Stimulated activated effector memory CD8-positive, alpha-beta T cell treated with anti-CD3 and anti-CD28 coated beads, Interleukin-12 subunit alpha, Interleukin-12 subunit beta, amount 100 ng/mL, for 72 hours (primary cell): ENCODE measurements around the gene CBLL1.

Experiments used
- ATAC-seq: fragments of 150-1000 bp; cut with Tn5 transposase; 2 replicates; pipeline ENCODE4 v1.10.0; 2021
- DNase-seq, 2 donors: peaks; one replicate each; pipeline ENCODE4 v3.0.0; 2021 to 2022; ENCODE audit warnings: low spot score in 2 of 2
- H3K27ac Mint-ChIP-seq: one replicate; pipeline ENCODE4 v1.8.0; 2022; ENCODE audit warnings: mild to moderate bottlenecking, mixed read lengths
- H3K36me3 Mint-ChIP-seq: one replicate; pipeline ENCODE4 v1.8.0; 2022; ENCODE audit warnings: mild to moderate bottlenecking, mixed read lengths
- H3K4me1 Mint-ChIP-seq: one replicate; pipeline ENCODE4 v1.8.0; 2022; ENCODE audit warnings: mixed read lengths
- H3K4me3 Mint-ChIP-seq: one replicate; pipeline ENCODE4 v1.8.0; 2022; ENCODE audit warnings: mild to moderate bottlenecking, mixed read lengths
- H3K9me3 Mint-ChIP-seq: one replicate; pipeline ENCODE4 v1.8.0; 2022; ENCODE audit warnings: mixed read lengths

The CBLL1 gene

GRCh38 chr7:107779647-107780099 is 35.7 kb downstream of the CBLL1 start:
- DNase-seq, result no peak
- no peaks in the 10 kb centered on the region for H3K36me3 Mint-ChIP-seq

GRCh38 chr7:107782374-107782773 is 38.4 kb downstream of the CBLL1 start:
- Mint-ChIP-seq H3K9me3 (no peaks in the 10 kb centered on the region), H3K36me3 (no peaks in the 10 kb centered on the region), H3K27ac (no peak overlapping the region), H3K4me3 (no peak overlapping the region), H3K4me1 (peaks cover 4% of the 10 kb centered on the region)
- ATAC-seq (no peak), DNase-seq (no peak)

More at GRCh38 chr7:107779647-107780099, 35.7 kb downstream of the CBLL1 start:
- no peak overlapping the region for H3K4me3 Mint-ChIP-seq
- no peaks in the 10 kb centered on the region for H3K9me3 Mint-ChIP-seq
- no peaks in the 10 kb centered on the region for H3K4me1 Mint-ChIP-seq
- no peak for ATAC-seq
- H3K27ac Mint-ChIP-seq, result no peak overlapping the region

GRCh38 chr7:107783648-107784047 is 39.7 kb downstream of the CBLL1 start:
- no peak overlapping the region for H3K27ac Mint-ChIP-seq
- H3K4me3 Mint-ChIP-seq, result no peak overlapping the region
- ATAC-seq (no peak), DNase-seq (no peak)
- H3K4me1 Mint-ChIP-seq, result peaks cover 4% of the 10 kb centered on the region
- H3K9me3 Mint-ChIP-seq, result no peaks in the 10 kb centered on the region
- no peaks in the 10 kb centered on the region for H3K36me3 Mint-ChIP-seq

DNA sequence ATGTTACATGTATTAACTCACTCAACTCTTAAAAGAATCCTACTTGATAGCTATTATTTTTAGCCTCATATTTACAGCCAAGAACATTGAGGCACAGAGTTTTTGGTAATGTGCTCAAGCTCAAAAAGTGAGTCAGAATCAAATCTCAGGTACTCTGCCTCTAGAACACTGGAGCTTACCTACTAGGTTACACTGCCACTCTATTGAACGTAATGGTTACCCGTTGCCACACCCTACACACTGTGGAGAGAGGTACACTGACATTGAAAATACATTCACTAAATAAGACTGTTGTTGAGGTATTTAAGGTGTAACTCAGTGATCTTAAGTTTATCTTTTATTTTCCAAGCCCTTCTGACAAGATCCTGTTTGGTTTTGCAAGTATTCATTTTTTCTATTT is 41.2 kb downstream of the CBLL1 start:
- Mint-ChIP-seq H3K9me3 (no peaks in the 10 kb centered on the region), H3K4me1 (peaks cover 4% of the 10 kb centered on the region), H3K4me3 (no peak overlapping the region), H3K27ac (no peak overlapping the region), H3K36me3 (no peaks in the 10 kb centered on the region)
- no peak for ATAC-seq
- DNase-seq, result no peak

DNA sequence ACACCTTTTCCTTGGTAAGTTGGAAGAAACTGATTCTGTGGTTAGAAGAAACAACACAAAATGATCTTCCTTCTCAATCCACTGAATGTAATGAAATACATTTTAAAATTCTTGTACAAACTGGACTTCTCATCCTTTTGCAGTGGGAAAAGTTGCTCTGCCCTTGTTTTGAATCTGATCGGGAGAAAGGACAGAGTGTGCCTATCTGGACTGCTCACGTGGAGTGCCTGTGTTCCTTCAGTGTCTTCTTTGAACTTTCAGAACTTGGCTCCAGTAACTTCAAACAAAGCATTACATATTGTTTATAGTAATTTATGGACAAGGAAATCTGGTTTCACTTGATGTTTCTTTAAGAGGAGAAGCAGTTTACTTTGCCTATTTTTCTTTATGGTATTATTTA is 42.0 kb downstream of the CBLL1 start:
- peaks cover 4% of the 10 kb centered on the region for H3K4me1 Mint-ChIP-seq
- no peaks in the 10 kb centered on the region for H3K36me3 Mint-ChIP-seq
- H3K9me3 Mint-ChIP-seq, result no peaks in the 10 kb centered on the region
- H3K4me3 Mint-ChIP-seq, result no peak overlapping the region
- DNase-seq, result no peak
- H3K27ac Mint-ChIP-seq, result no peak overlapping the region
- no peak for ATAC-seq

DNA sequence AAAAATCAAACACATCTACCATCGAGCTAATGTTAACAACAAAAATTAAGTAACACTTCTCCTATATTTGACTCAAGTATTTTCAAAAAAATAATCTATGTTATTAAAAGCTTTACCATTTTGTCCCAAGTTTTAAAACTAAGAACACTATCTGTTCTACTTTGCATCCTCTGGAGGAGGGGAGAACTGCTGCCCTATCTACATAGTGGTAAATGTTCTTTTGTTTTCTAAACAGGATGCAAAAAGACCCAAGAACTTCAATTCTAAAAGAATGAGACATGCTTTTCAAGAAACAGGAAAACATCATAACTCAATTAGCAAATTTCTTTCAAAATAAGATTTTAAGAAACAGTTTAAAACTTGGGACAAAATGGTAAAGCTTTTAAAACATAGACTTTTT is 44.3 kb downstream of the CBLL1 start:
- Mint-ChIP-seq H3K9me3 (no peaks in the 10 kb centered on the region), H3K4me3 (no peak overlapping the region), H3K27ac (no peak overlapping the region), H3K4me1 (peaks cover 4% of the 10 kb centered on the region), H3K36me3 (no peaks in the 10 kb centered on the region)
- DNase-seq, result no peak
- ATAC-seq, result no peak

DNA sequence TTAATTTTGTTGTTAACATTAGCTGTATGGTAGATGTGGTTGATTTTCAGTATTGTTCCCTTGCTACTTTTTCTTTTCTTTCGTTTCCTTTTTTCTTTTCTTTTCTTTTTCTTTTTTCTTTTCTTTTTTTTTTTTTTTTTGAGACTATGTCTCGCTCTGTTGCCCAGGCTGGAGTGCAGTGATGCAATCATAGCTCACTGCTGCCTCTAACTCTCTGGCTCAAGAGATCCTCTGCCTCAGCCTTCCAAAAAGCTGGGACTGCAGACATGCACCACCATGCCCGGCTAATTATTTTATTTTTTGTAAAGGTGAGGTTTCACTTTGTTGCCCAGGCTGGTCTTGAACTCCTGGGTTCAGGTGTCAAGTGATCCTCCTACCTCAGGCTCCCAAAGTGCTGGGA is 44.7 kb downstream of the CBLL1 start:
- ATAC-seq, result no peak
- no peak overlapping the region for H3K4me3 Mint-ChIP-seq
- no peak overlapping the region for H3K27ac Mint-ChIP-seq
- no peak for DNase-seq
- H3K36me3 Mint-ChIP-seq, result no peaks in the 10 kb centered on the region
- H3K4me1 Mint-ChIP-seq, result peaks cover 4% of the 10 kb centered on the region
- H3K9me3 Mint-ChIP-seq, result no peaks in the 10 kb centered on the region

DNA sequence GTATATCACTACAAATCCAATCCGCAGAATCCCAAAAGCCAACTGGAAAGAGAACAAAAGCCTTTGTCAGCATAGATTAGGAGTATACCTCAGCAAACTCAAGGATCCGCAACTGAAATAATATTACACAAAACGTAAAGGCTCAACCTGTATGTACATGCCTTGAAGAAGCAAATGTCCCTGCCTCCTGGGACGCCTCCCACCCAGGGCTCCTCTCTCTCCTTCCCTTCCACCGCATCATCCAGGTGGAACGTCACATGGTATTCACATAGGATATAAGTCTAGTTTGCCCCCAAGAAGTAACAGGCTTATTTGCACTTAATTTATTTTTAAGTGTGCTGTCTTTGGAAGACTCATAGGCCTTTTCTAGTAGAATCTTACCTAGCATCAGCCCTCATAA is 45.7 kb downstream of the CBLL1 start:
- Mint-ChIP-seq H3K4me1 (peaks cover 4% of the 10 kb centered on the region), H3K4me3 (no peak overlapping the region), H3K9me3 (no peaks in the 10 kb centered on the region), H3K27ac (no peak overlapping the region), H3K36me3 (no peaks in the 10 kb centered on the region)
- ATAC-seq (no peak), DNase-seq (no peak)

GRCh38 chr7:107792364-107792763 is 48.4 kb downstream of the CBLL1 start:
- Mint-ChIP-seq H3K4me1 (peaks cover 5% of the 10 kb centered on the region), H3K4me3 (no peak overlapping the region), H3K36me3 (no peaks in the 10 kb centered on the region), H3K9me3 (no peaks in the 10 kb centered on the region), H3K27ac (no peak overlapping the region)
- DNase-seq (no peak), ATAC-seq (no peak)

- no peak overlapping the region for H3K27ac Mint-ChIP-seq
Measured at GRCh38 chr7:107799647-107800264, 55.8 kb downstream of the CBLL1 start.

DNA sequence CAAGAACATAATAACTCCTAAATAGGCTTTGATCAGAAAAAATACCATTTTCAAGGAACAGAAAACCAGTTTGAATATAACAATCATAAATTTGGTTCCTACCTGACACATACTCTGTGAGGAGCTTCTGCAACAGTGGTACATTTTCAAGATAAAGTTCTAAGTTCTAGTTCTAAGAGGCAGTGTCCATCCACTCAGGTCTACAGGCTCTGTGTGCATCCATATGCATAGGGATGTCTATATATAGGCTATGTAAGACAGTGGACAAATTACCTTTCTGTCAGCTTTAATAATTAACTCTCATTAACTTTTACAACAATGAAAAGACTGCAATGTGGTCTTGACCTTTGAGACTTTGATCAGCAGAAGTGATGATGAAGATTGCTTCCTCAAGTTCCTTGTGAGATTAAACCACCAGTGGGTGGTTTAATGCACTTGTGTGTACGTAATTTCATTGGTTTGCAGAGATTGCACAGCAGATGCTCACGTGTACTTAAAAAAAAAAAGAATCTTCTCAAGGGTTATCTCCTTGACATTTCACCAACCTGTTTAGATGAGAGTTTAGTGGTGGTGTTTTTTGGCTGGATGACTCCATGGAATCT is 59.2 kb downstream of the CBLL1 start, which contains the start of gene SLC26A3:
TSS of gene SLC26A3 (minus strand) at position 215 of the 602 bp plus-strand sequence. CDS start 8,714 bp downstream, outside the sequence.
- DNase-seq (no peak), ATAC-seq (no peak)
- peaks cover 8% of the 10 kb centered on the region for H3K4me1 Mint-ChIP-seq
- H3K27ac Mint-ChIP-seq, result no peak within 1 kb of the TSS
- no peak within 1 kb of the TSS for H3K4me3 Mint-ChIP-seq
- H3K36me3 Mint-ChIP-seq, result no peaks in the 10 kb centered on the region
- no peaks in the 10 kb centered on the region for H3K9me3 Mint-ChIP-seq

More at GRCh38 chr7:107799647-107800264, 55.8 kb downstream of the CBLL1 start:
- DNase-seq (no peak), ATAC-seq (no peak)
- H3K36me3 Mint-ChIP-seq, result no peaks in the 10 kb centered on the region
- no peaks in the 10 kb centered on the region for H3K9me3 Mint-ChIP-seq
- no peak overlapping the region for H3K4me3 Mint-ChIP-seq
- peaks cover 12% of the 10 kb centered on the region for H3K4me1 Mint-ChIP-seq

- H3K4me1 Mint-ChIP-seq, result peaks cover 15% of the 10 kb centered on the region
- H3K27ac Mint-ChIP-seq, result no peak overlapping the region
- DNase-seq, result no peak
- ATAC-seq, result no peak
- no peak overlapping the region for H3K4me3 Mint-ChIP-seq
- H3K36me3 Mint-ChIP-seq, result no peaks in the 10 kb centered on the region
- H3K9me3 Mint-ChIP-seq, result no peaks in the 10 kb centered on the region
Measured at GRCh38 chr7:107809179-107809578, 65.2 kb downstream of the CBLL1 start.

- Mint-ChIP-seq H3K36me3 (peaks cover 5% of the 10 kb centered on the region), H3K27ac (no peak overlapping the region), H3K4me3 (no peak overlapping the region), H3K9me3 (no peaks in the 10 kb centered on the region), H3K4me1 (peaks cover 18% of the 10 kb centered on the region)
- DNase-seq (no peak), ATAC-seq (peak; percentile 20)
Measured at GRCh38 chr7:107810626-107811025, 66.7 kb downstream of the CBLL1 start.
